GM11168 (cell line): Measurements from ENCODE around the gene ZMYM1.
"Not testable (repeated sequence)": the region's sequence is repeated elsewhere in the genome, so short reads cannot be mapped to it uniquely, and the experiment has no call there.

ENCODE experiments used
- in situ Hi-C: fragments of 300-500 bp; cut with MboI; formaldehyde crosslinking; loops from one replicate; pipeline ENCODE4 v1.12.0; 2022; ENCODE audit warnings: low sequenced_read_pairs; ENCODE audit not compliant: unreplicated experiment

The ZMYM1 gene

DNA sequence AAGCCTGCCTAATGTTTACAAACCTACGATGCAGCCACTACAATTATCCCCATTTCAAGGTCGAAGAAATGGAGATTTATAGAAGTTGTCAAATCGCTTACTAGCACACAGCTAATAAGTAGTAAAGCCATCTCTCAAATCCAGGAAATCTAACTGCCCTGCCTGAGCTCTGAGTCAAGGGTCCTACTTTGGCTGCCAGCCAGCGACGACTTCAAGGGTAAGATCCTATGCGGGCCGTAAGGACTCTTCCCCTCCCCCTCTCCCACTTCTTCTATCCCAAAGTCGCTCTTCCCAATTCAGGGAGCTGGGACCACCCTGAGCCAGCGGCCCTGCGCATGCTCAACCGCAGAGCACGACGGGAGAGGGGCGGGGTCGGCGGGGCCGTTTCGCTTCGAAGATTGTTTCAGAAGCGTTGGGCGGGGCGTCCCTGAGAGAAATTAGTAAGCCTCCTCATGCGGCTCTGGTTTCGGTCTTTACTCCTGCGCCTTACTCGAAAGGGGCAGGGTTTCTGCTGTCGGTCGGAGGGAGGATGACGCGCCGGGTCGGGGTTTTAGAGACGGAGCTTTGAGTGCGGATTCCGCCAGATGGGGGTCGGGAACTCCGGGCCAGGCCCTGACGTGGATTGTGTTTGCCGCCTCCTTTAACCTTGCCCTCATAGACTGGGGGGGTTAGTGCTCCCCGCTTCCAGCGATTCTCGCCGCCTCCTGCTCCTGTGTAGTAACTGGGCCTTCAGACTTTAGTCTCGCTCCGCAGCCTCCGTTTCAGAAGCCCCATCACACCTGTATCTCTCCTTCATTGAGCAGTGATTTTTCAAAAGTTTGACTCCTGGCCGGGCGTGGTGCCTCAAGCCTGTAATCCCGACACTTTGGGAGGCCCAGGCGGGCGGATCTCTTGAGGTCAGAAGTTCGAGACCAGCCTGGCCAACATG lies at the start of gene ZMYM1:
TSS of gene ZMYM1 (plus strand) at position 383 of the 928 bp plus-strand sequence. CDS start 14,603 bp downstream, outside the sequence.
- in situ Hi-C loops: no loop called here

DNA sequence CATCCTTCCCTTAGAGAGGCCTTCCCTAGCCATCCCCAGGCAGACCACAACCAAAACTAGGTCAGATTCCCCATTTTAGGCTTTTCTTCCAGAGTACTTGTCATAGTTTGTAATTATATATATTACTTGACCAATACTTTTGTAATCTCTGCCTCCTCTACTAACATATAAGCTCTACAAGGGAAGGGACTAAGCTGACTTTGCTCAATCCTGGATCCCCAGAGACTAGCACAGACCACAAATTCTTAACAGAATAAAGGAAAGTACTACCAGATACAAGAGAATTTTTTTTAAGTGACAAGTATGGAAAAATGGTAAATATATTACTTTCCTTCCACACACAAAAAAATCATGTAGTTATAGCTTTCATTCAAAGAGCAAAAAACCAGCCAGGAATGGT lies 49.4 kb upstream of the ZMYM1 start:
- in situ Hi-C loops: no loop called here

DNA sequence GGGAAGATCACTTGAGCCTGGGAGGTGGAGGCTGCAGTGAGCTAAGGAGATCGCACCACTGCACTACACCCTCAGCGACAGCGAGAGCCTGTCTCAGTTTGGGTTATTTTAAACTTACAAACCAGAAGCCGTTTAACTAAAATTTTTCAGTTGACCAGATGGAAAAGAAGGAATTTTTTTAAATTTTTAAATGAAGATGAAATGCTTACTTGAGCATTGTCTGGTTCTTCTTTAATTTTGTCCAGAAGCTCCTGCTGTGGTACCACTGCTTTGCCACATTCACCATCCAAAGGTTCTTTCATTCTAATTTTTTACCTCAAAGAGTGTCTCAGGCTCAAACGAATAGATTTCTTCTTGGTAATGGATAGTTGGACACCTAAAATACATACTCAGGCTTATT lies 48.8 kb upstream of the ZMYM1 start:
- in situ Hi-C loops: no loop called here

DNA sequence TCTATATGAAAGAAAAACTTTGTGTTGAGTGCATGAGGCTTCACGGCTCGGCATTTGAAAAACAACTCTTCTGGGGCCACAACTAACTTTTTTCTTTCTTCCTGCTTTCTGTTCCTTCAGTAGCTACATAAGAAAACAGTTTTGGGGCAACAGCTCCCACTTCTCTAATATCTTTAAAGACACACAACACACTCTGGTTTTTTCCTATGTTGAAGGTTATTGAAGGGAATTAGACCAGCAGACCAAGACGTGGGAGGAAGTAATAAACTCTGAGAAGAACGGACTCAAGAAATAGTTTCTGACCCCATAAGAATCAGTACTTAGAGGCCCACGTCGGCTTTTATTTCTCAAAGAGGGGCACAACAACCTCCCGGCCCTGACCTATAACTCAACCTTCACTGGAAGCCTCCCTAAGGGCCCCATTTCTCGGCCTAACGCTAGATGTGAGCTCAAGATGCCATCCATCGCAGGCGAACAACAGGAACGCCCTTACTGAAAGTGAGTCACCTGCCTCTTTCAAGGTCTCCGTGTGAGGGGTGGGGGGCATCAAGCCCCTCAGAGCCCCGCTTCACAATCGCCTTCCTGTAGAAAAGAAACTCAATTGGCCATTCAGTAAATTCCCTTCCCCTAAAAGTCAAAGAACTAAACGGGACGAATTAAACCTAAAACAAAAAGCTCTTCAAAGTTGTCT lies 48.3 kb upstream of the ZMYM1 start:
- in situ Hi-C loops: no loop called here

DNA sequence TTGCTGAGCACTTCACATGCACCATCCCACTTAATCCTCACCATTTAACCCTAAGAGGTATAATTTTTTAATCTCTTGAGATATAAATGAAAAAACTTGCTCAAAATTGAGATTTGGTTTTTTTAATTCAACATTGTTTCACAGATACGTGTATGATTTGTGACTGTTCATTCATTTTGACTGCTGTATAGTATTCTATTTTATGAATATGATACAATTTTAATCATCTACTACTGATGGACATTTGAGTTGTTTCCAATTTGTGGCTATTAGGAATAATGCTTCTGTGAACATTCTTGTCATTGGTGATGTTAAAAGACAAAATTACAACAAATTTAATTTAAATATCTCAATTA lies 46.8 kb upstream of the ZMYM1 start:
- in situ Hi-C loops: no loop called here

DNA sequence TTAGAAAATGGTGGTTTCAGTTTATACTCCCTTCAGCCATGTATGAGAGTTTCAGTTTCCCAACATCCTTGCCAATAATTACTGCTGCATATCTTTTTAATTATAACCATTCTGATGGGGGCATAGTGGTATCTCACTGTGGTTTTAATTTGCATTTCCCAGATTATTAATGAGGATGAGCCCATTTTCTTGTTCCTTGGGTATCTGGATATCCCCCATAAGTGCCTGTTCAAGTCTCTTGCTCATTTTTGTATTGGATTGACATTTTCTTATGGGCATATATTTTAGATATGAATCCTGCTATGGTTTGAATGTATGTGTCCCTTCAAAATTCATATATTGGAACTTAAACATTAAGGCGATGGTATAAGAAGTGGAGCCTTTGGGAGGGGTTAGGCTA lies 45.8 kb upstream of the ZMYM1 start:
- in situ Hi-C loops: no loop called here

DNA sequence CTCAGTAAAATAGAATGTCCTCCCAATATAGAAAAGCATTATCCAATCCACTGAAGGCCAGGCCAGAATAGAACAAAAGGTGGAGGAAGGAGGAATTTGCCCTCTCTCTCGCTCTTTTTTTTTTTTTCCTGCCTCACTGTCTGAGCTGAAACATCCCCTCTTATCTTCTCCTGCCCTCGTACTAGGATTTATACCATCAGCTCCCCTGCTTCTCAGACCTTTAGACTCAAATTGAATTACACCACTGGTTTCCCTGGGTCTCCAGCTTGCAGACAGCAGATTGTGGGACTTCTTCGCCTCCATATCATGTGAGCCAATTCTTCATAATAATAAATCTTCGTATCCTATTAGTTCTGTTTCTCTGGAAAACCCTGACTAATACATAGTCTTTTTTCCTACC lies 42.6 kb upstream of the ZMYM1 start:
- in situ Hi-C loops: no loop called here

DNA sequence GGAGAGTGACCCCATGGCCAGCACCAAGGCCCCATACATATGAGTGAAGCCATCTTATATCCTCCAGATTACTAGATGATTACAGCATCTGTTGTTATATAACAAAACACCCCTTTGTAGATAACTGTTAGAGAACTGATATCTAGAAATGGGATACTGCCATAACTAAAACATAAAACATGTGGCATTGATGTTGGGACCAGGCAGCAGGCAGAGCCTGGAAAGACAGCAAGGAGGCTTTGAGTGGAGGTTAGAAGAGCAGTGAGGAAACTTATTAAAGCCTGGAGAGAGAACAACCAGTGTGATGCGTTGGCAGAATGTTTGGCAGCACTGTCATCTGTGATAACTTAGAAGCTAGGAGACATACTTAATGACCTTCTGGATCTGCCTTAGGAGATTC lies 42.0 kb upstream of the ZMYM1 start:
- in situ Hi-C loops: no loop called here

DNA sequence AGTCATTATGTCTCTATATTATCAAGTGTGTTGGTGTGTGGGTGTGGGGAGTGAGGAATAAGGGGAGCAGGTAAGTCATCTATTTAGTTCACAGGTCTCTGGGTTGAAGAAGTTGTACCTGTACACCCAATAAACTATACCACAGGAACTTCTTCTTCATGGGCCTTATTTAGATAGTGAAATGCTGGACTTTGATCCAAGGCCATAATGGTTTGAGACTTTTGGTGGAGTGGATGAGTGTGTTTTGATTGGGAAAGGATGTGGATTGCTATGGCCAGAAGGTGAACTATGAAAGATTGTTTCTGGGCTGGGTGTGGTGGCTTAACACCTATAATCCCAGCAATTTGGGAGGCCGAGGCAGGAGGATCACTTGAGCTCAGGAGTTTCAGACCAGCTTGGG lies 40.5 kb upstream of the ZMYM1 start:
- in situ Hi-C loops: no loop called here

DNA sequence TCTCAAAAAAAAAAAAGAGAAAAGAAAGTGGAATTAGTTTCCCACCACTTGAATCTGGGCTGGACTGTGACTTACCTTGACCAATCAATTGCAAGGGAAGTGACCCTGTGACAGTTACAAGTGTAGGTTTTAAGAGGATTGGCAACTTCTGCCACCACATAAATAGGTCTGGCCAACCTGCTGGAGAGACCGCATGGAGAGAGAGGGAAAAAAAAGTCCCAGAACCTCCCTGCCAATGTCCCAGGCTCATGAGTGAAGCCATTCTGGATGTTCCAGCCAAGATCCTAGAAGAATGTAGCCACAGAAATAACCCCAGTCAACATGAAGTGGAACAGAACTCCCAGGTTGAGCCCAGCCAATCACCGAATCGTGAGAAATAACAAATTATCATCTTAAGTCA lies 35.7 kb upstream of the ZMYM1 start:
- in situ Hi-C loops: no loop called here

DNA sequence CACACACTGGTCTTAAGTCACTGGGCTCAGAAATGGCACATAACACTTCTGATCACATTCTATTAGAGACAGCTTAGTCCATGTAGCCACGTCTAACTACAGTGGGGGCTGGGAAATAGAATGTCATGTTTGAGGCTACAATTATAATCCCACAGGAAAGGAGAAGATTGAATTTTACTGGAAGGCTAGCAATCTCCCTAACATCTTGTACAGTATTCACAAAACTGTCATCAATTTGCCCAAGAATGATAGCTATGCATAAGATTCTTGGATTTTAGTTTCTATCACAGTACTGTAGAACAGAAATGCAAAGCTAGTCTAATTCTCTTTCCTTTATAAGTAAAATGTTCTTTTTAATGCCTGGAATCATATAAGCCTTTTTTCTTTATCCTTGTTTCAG lies 34.8 kb upstream of the ZMYM1 start:
- in situ Hi-C loops: no loop called here

DNA sequence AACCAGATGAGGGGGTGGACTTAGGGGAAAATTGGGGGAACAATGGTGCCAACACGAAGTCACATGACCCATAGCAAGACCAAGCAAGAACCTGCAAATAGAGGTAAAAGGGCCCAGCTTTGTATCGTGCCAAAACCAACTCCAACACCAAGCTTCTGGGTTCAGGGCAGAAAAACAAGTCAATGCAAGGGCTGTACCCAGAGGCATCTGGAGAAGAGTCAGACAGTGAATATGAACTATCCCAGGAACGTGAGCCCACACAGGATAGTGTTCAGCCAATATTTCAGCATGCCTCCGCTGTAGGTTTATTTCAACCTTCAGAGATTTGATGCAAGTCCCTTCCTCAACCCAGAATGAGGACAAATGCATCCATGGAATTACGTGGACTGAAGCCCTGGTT lies 32.5 kb upstream of the ZMYM1 start:
- in situ Hi-C loops: no loop called here

DNA sequence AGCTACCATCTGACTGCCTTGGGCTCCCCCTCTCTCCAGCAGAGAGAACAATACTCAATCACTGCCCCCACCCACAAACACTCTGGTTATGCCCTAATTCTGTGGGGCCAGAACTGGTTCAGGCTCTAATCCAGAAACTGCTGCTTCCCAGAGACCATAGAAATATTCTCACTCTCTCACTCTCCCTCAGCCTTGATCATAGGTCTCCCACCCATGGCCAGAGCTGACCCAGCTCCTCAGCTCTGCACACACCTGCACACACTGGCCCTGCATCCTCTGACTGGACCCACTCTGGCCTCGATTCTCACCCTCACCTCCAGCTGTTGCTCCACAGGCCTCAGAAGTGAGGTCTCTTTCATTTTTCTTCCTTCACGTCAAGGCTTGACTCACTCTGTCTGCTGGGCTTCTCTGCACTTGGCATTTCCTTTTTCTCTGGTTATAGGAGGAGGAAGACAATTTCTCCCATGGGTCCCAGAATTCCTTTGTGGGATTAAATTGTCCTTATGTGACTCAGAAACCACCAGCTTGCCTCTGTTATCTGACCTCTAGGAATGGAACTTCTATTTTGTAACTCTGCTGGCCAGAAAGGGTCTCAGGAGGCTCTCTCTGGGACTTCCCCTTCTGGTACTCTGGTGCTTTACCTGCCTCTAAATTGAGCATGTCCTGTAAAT lies 31.9 kb upstream of the ZMYM1 start:
- in situ Hi-C loops: no loop called here

DNA sequence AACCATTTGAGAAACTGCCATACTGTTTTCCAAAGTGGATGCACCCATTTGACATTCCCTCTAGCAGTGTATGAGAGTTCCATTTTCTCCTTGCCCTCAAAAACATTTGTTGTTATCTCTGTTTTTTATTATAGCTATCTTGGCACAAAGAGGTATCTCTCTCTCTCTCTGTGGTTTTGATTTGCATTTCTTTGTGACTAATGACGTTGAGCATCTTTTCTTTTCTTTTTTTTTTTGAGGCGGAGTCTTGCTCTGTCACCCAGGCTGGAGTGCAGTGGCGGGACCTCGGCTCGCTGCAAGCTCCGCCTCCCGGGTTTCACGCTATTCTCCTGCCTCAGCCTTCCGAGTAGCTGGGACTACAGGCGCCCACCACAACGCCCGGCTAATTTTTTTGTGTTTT lies 30.1 kb upstream of the ZMYM1 start:
- in situ Hi-C loops: no loop called here

DNA sequence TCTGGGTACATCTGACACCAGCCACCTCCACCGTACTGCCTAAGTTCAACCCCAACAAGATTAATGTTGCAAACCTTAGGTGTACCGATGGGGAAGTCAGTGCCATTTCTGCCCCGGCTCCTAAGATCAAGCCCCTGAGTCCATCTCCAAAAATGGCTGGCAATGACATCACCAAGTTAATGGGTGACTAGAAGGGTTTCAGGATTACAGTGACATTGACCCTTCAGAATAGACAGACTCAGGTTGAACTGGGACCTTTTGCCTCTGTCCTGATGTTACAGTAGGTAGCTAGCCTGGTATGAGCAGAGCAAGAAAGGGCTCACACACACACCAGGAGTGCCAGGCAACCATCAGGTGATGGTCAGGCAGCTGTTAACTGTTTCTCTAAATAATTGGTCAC lies 25.8 kb upstream of the ZMYM1 start:
- in situ Hi-C loops: no loop called here

DNA sequence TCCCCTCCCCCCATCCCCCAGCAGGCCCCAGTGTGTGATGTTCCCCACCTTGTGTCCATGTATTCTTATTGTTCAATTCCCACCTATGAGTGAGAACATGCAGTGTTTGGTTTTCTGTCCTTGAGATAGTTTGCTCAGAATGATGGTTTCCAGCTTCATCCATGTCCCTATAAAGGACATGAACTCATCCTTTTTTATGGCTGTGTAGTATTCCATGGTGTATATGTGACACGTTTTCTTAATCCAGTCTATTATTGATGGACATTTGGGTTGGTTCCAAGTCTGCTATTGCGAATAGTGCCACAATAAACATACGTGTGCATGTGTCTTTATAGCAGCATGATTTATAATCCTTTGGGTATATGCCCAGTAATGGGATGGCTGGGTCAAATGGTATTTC lies 24.9 kb upstream of the ZMYM1 start:
- in situ Hi-C loops: not testable (repeated sequence)

DNA sequence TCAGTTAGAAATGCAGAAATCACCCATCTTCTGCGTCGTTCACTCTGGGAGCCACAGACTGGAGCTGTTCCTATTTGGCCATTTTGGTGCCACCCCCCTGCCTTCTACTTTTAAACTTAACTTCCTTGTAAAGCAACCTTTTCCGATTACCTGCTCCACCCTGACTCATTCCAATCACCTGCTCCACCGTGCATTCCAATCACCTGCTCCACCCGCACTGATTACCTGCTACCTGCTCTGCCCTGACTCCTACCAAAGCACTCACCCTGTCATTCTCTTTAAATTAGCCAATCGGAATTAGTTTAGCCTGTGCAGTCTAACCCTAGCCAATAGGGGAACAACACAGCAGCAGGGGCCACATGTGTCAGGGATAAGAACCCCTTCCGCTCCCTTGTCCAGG lies 20.9 kb upstream of the ZMYM1 start:
- in situ Hi-C loops: not testable (repeated sequence)

DNA sequence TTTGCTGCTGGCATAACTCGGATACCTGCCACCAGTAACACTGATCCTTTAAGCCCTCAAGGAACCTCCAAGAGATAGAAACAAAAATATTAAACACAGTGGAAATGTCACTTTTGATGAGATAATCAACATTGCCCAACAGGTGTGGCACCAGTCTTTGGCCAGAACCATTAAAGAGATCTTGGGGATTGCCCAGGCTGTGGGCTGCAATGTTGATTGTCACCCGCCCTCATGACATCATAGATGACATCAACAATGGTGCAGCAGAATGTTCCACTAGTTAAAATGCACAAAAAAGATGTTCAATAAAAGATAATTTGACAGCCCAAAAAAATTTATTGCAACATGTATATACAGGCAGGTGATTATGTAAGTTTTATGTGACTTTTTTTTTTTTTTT lies 20.2 kb upstream of the ZMYM1 start:
- in situ Hi-C loops: no loop called here

DNA sequence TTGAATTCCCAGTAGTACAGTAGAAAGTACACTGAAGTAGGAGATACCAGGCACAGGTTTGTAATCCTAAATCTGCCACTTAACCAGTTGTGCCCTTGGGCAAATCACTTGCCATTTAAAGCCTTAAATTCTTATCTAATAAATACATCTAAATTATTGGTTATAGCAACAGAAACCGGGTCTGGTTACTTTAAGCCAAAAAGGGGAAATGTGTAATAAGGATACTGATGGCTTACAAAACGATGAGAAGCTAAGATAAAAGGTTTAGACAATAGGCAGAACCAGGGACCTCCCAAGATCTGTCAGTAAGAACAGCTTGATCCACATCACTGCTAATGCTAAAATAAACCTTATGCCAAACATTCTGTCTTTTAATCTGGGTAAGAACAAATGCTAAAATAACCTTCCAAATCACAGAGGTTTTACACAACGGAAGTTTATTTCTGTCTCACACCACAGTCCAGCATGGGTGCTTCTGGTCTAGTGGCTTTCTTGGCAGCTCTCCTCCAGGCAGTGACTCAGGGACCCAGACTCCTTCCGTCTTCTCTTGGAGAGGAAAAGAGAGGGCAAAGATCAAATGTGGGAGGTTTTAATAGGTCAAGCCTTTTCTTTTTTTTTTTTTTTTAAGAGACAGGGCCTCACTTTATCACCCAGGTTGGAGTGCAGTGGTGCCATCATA lies 16.5 kb upstream of the ZMYM1 start:
- in situ Hi-C loops: no loop called here

DNA sequence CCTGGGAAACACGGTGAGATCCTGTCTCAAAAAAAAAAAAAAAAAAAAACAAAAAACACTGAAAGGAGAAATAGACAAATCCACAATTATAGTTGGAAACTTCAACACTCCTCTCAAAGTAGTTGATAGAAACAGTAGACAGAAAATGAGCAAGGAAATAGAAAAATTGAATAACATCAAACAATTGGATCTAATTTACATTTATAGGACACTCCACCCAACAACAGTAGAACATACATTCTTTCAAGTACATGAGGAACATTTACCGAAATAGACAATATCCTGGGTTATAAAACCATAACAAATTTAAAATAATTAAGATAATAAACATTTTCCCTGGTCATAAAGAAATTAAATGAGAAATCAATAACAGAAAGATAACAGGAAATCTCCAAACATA lies 14.9 kb upstream of the ZMYM1 start:
- in situ Hi-C loops: no loop called here

DNA sequence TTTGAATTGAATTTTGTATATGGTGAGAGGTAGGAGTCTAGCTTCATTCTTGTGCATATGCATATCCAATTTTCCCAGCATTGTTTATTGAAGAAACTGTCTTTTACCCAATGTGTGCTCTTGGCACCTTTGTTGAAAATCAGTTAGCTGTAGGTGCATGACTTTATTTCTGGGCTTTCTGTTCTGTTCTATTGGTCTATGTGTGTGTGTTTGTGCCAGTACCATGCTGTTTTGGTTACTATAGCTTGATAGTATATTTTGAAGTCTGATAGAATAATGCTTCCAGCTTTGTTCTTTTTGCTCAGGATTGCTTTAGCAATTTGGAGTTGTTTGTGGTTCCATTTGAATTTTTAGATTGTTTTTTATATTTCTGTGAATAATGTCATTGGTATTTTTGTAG lies 9.4 kb upstream of the ZMYM1 start:
- in situ Hi-C loops: no loop called here
